HG02943 (cell line): ENCODE results near the gene SEMA4G.

Source experiments
- ATAC-seq: cut with Tn5 transposase; IDR thresholded peaks from one replicate; pipeline ENCODE4 v1.9.1; 2021; ENCODE audit warnings: mild to moderate bottlenecking, low read depth, moderate library complexity; ENCODE audit not compliant: unreplicated experiment

The SEMA4G gene

DNA sequence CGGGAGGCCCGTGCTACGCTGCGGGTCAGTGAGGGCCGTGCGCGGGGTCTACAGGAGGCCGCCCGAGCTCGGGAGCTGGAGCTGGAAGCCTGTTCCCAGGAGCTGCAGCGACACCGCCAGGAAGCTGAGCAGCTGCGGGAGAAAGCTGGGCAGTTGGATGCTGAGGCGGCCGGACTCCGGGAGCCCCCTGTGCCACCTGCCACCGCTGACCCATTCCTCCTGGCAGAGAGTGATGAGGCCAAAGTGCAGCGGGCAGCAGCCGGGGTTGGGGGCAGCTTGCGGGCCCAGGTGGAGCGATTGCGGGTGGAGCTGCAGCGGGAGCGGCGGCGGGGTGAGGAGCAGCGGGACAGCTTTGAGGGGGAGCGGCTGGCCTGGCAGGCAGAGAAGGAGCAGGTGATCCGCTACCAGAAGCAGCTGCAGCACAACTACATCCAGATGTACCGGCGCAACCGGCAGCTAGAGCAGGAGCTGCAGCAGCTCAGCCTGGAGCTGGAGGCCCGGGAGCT, 37.3 kb downstream of the SEMA4G start:
- no peak for ATAC-seq

DNA sequence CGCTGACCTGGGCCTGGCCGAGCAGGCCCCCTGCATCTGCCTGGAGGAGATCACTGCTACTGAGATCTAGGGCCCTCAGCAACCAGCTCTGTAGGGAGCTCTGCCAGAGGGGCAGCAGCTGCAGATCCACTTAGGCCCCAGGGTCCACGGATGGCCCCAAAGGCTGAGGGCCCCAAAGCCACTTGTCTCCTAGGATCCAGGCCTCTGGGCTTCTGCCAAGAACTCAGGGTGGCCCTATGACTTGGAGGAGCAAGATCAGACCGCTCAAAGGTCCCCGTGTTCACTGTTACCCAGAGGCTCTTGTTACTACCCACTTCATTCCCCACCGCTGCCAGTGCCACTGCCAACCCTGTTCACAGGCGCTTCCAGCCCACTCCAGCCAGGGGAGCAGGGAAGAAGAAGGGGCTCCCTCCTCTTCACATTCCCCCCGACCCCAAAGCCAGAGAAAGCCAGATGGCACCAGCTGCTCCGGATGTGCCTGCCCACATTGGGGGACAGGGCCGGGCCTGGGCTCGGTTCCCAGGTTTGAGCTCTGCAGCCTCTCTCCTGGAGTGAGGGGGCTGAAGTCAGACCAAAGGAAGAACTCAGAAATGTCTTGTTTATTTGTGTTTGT, 37.9 kb downstream of the SEMA4G start:
- no peak for ATAC-seq

DNA sequence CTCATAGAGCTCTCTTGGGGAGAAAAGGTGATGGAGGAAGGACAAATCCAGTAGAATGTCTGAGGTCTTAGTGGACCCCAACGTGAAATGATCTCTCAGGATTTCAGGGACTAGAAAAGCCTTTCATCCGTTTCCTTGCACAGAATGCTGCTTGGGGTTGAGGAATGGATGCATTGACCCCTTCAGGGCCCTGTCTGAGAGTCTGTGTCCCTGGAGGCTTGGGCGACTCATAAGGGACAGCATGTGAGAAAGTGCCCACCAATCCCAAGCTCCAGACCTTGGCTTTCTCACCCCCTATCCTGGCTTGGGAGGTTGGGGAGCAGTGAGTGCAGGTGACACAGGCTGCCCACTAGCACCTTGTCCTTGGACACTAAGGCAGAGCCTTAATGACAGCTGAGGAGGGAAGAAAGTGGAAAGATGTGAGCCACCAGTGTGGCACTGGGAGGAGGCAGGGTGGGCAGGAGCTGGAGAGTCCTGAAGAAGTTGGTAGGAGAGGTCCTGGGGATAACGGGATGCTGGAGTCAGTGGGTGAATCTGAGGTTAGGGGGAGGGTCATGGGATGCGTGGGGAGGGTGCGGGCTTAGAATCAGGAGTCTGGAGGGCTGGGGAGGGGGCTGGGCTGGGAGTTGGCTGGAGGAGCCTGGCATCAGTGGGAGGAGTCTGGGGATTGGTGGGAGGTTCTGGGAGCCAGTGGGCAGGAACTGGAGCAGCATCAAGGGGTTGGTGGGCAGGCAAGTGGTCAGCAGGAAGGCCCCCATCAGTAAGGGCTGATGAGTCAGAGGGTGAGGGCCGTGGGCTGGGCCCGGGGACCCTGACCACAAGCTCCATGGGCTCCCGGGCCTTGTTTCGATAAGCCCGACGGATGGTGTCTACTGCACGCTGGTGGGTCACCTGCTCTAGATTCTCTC, 38.9 kb downstream of the SEMA4G start:
- no peak for ATAC-seq

DNA sequence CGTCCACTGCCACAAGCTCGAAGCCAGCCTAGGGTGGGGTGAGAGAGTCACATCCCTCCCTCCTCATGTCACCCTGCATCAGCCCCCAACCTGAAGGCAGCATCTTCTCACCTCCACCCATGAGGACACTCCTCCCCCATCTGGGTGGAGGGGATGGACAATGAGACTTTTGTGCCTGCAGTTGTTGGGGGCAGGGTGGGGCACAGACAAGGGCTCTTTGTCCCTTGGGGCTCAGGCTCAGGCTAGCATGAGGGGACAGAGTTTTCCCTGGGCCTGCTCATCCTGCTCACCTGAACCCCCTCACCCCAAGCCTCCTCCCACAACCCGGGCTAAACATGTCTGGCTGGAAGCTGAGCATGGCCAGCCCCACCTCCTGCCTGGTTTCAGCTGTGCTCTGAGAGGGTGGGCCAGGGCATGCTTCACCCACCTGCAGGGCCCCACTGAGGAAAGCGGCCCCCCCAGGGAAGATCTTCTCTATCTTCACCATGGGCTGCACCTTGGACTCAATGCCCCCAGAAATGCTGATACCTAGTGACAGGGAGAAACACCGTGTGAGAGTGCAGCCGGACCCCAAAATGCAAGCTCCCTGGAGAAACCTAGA, 39.6 kb downstream of the SEMA4G start:
- ATAC-seq, result no peak

DNA sequence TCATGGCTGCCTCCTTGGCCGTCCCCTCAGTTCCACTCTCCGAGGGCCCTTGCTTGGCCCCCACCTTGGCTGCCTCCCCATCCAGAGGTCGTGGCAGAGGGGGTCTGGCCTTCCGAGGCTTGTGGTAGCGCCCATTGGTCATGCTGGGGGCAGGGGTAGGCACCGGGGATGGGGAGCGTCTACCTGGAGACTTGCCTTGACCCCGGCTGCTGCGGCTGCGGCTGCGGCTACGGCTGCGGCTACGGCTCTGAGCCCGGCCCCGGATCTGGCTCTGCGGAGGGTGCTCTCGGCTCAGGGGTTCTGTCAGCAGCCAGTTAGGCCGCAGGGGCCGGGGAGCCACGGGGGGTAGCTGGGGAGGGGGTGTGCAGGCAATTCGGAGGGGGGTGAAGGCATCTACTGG, 41.0 kb downstream of the SEMA4G start:
- no peak for ATAC-seq

DNA sequence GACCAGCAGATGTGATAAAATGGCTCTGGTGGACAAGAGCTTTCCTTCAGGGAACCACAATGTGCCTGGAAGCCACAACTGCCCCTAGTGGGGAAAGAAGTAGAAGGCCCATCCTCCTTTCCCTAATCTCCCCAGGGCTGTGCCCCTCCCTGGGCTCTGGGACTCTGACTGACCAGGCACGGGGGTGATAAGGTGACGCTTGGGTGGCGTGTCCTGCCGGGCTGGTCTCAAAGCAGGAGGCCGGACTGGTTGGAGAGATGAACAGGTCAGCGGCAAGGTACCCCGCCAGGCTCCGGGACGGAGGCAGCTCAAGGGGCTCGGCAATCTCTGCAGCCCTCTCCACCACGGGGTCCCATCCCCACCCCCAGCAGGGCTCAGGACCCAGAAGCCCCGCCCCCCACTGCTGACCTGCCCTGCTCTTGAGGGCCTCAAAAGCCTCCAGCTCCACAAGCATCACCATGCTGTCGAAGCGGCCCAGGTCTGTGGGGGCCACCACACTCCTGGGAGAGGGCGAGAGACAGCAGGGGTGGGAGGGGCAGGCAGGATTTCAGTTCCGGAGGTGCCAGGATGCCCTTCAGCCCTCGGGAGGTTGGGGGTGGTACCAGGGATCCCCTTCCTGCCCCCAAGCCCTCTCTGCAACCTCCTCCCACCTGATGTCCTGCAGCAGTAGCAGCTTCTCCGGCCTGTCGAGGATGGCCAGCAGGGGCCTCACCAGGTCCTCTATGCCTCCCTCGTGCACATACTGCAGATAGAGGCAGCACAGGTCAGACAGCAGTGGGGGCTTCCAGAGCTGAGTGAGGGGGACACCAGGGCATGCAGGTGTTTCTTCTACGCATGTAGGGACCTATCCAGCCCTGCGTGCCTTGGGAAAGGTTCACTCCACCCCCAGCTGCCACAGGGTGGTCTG, 42.5 kb downstream of the SEMA4G start:
- no peak for ATAC-seq

DNA sequence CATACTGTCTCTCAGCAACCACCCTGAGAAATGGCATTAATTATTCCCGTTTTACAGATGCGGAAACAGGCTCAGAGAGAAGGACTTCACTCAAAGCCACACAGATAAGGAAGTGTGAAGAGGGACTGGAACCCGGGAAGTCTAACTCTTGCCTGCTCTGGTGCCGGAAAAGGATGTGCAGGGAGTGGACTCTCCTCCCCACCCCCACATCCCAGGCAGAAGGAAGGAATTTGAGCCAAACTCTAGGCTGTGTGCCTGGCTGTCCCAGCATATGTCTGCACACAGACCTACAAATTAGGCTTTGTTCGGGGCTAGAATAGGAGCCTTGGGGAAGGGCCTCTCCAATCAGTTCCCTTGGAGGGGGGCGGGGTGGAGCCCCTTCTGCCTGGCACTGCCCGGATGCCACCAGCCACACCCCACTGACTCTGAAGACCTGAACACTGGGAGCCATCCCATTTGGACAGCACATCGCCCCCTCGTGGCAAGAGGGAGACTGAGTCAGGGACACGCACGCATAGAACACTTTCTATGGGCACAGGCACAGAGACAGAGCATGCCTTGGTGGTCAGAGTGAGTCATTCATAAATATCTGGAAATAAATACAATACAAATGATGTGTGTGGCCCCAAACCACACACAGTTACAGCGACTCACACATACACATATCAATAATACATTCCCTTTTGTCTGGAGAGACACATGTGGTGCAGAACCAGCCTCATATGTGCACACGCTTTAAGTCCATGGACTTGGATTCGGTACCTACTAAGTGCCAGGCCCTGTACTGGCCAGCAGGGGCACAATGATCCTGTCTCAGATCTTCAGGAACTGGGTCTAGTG, 43.4 kb downstream of the SEMA4G start:
- ATAC-seq, result peak; percentile 80

DNA sequence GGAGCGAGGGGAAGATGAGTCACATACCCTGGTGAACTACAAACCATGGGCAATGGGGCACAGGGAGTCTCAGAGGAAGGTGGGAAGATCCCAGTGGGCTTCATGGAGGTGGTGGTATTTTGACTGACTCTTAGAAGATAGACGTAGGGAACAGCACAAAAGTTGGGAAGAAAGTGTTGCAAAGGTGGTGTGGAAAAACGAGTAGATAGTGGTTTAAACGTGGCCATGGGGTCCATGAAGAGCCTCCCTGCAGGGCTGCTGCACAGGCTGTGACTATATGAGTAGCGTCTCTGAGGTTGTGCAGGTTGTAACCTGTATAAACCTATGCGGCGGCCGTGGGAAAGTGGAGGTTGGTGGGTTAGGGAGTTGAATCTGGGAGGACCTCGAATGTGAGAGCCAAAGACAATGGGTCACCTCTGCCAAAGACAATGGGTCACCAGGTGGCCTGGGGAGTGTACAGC, 44.1 kb downstream of the SEMA4G start:
- no peak for ATAC-seq

DNA sequence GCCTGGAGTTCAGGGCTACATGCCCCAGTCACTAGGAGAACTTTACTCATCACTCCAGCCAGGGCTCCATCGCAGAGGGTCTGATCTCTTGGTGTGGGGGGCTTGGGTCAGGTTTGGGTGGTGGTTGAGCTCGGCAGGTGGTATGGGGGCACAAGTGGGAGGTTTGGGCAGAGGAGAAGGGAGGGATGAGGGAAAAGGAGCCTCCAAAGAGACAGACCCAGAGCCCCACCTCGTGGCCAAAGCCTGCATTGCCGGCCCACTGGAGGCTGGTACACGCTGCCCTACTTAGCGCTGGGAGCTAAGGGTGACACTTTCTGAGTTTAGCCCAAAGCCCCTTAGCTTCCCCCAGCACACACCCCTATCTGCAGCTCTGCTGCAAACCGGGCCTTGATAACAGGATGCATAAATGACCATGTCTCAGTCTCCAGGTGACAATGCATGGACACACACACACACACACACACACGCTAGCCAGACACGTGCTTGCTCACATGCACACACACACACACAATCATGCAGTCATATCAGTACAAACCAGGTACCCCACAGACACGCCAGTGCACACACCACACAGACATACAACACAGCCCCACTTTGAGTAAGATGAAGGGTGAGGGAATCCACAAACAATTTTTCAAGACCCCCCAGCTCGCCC, 45.1 kb downstream of the SEMA4G start:
- ATAC-seq, result no peak

DNA sequence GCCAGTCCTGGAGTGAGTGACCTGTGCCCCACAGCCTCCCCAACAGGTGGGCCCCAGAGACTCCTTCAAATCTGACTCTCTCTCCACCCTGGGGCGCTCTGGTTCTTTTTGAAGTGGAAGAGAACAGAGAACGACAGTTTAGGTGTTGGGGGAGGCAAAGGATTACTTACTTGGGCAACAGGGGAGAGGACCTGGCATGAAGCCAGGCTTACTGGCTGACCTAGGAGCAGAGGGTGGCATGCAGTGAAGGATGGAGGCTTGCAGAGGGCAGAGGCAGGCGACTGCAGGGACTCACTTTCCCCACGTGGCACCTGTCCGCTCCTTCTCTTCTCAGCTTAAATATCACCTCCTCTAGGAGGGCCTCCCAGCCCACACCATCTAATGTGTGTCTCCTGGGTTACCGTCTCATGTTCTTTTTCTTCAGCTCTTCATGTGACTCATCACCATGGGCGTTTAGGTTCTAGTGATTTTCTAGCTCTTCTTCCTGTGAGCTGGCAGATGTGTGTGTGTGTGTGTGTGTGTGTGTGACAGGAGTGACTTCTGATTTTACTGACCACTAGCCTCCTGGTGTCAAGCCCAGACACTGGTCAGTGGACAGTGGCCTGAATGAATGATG, 45.8 kb downstream of the SEMA4G start:
- no peak for ATAC-seq

DNA sequence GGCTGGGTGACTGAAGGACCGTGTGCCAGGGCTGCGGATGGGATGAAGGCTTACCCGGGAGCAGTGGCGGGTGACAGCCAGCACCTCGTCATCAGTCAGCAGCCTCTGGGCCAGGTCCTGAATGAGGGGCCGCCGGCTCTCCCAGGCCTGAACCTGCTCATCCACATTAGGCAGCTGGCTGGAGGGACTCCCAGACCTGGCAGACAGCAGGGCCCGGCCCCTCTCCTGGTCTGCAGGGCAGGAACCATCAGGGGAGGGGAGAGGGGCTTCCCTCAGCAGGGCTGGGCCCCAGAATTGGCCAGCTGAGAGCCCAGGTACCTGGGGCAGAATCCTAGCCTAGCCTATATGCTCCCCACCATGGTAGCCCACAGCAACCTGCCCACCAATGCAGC, 46.3 kb downstream of the SEMA4G start:
- no peak for ATAC-seq

DNA sequence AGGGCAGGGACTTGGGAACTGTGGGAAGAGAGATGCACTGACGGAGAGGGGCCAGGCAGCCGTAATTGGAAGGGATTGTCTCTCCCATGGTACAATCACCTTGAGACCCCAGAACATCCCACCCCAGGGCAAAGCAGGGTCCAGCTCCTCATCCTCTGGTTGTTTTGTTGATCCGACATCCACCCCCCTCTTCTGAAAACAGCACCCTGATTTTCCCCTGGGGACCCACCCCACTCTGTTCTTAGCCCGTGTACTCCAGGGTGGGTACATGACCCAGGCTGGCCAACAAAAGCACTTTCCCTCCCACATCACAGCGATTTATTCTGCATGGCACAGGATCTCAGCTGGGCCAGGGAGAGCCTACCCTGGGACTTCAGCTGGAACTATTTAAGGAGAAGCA, 47.5 kb downstream of the SEMA4G start:
- ATAC-seq, result no peak

DNA sequence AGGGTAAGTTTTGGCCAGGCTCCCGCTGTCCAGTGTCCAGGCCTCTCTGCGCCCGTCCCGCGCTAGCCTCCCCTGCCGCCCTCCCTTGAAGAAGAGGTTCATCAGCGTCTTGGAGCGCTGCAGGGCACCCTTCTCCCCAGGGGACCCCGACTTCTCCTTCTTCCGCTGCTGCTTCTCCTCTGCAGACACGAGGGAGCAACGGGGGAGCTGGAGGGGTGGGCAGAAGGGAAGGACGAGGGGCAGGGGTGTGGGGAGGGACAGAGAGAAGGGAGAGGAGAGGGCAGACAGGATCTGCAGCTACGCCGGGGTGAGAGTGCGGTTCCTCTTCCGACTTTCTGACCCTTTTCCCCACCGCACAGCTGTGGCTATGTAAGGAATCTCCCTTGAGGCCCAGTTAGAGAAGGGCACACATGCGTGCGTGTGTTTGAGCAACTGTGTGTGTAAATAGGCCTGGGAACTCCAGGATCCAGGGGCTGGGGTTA, 48.9 kb downstream of the SEMA4G start:
- no peak for ATAC-seq

DNA sequence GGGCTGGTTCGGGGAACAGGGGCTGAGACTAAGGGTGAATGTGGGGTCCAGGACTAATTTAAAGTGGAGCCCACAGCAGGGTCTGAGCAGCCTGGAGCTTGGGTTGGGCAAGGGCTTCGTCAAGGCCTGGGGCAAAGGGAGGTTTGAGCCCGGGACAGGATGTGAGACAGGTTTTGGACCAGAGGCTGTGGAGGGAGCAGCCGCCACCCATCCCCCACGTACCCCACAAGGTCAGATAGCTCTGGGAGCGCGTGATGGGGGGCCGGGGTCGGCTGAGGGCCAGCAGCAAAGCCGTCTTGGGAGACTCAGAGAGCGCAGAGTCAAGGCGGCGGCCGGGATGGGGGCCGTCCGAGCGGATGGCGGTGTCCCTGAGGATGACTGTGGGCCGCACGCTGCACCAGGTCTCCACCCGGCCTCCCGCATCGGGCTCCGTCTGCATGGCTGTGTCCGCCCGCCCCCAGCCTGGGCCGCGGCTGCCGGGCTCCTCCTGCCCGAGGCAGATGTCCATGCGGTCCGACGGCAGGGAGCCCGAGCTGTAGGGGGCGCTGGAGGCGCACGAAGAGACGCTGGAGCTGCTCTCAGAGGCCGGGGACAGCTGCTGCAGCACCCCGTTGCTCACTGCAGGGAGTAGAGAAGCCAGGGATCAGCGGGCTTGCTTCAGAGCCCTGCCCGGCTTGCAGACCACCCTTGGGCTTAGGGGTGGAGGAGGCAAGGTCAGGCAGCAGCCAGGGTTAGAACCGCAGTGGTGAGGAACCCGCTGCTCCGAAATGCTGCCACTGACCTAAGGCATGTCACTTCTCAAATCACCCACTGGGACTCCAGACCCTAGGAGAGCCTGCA, 49.5 kb downstream of the SEMA4G start:
- ATAC-seq, result no peak
